Activated B cell treated with CpG ODN at 0.5 μM for 24 hours (primary cell): ENCODE results near the gene BAHCC1. TPM values are rescaled to one million over a fixed set of nuclear protein-coding genes. Genes with fewer than 3 reads are reported as not detected.

Source experiments
- ATAC-seq: fragments of 200-7000 bp; cut with Tn5 transposase; one replicate; pipeline ENCODE4 v1.10.0; 2021; ENCODE audit warnings: low read depth, mild to moderate bottlenecking, moderate library complexity
- CTCF ChIA-PET: fragments of 350-600 bp; sonication (Branson Sonifier 250); formaldehyde crosslinking; loops from one replicate; lab custom pipeline; 2021; ENCODE audit warnings: antibody characterized with exemption; lab: Charles Lee
- POLR2A ChIA-PET: fragments of 350-600 bp; sonication (Branson Sonifier 250); formaldehyde crosslinking; loops from one replicate; lab custom pipeline; 2021; ENCODE audit warnings: antibody characterized with exemption; lab: Charles Lee
- DNase-seq: peaks from one replicate; pipeline ENCODE4 v3.0.0; 2022
- H3K27ac Mint-ChIP-seq: one replicate; pipeline ENCODE4 v1.8.0; 2020; ENCODE audit warnings: mixed read lengths
- H3K27me3 Mint-ChIP-seq: one replicate; pipeline ENCODE4 v1.8.0; 2021; ENCODE audit warnings: mixed read lengths
- H3K36me3 Mint-ChIP-seq: one replicate; pipeline ENCODE4 v1.8.0; 2021; ENCODE audit warnings: low read depth, mixed read lengths
- H3K4me1 Mint-ChIP-seq: one replicate; pipeline ENCODE4 v1.8.0; 2021; ENCODE audit warnings: mixed read lengths
- H3K4me3 Mint-ChIP-seq: one replicate; pipeline ENCODE4 v1.8.0; 2020; ENCODE audit warnings: mild to moderate bottlenecking, mixed read lengths
- H3K9me3 Mint-ChIP-seq: one replicate; pipeline ENCODE4 v1.8.0; 2020; ENCODE audit warnings: mixed read lengths
- CTCF ChIP-seq: fragments of 200-600 bp; IDR thresholded peaks from one replicate; pipeline ENCODE4 v1.8.0; 2022; ENCODE audit warnings: antibody characterized with exemption, mild to moderate bottlenecking
- intact Hi-C: fragments of 100-400 bp; cut with micrococcal nuclease; formaldehyde crosslinking; loops from one replicate; pipeline ENCODE4 v1.15.1; 2024
- total RNA-seq: library from RNA; stranded (reverse); gene quantifications from 2 replicates; pipeline ENCODE4 v1.2.3, GENCODE V29; 2022

BAHCC1 gene
- total RNA-seq, 1 donor from 2014 or later = 0.13 TPM

- H3K27me3 Mint-ChIP-seq = no peaks in the 10 kb centered on the region
- ATAC-seq (no peak), DNase-seq (no peak)
- intact Hi-C loops = no loop called here
- H3K36me3 Mint-ChIP-seq = peaks cover 10% of the 10 kb centered on the region
- H3K4me3 Mint-ChIP-seq = no peak overlapping the region
- H3K4me1 Mint-ChIP-seq = peaks cover 5% of the 10 kb centered on the region
- TF ChIP-seq CTCF = no peak
- POLR2A ChIA-PET = no interaction called here
- H3K9me3 Mint-ChIP-seq = no peaks in the 10 kb centered on the region
- CTCF ChIA-PET = no interaction called here
- no peak overlapping the region for H3K27ac Mint-ChIP-seq
These were observed 108.4 kb downstream of the BAHCC1 start for GRCh38 chr17:81503619-81504018.

DNA sequence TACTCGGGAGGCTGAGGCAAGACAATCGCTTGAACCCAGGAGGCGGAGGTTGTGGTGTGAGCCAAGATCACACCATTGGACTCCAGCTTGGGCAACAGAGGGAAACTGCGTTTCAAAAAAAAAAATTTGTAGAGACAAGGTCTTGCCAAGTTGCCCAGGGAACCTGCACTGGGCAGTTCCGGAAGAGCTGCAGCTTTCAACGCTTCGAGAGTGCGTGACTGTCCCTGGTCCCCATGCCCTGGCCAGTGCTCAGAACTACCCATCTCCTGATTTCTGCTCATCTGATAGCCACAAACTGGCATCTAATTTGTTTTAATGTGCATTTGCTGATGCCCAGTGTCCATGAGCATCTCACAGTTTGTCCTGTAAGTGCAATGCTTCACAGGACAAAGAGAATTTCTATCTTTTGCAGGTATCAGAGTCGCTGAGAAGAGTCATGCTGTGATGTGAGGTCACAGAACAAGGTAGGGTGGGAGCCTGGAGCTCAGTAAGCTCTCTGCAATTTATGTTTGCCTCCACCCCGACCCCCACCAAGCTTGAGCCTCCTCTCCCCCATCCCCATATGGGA lies 113.5 kb downstream of the BAHCC1 start:
- peaks cover 35% of the 10 kb centered on the region for H3K4me1 Mint-ChIP-seq
- no peaks in the 10 kb centered on the region for H3K27me3 Mint-ChIP-seq
- peak overlapping the region; percentile 99 for H3K4me3 Mint-ChIP-seq
- peak overlapping the region; percentile 76 for H3K27ac Mint-ChIP-seq
- H3K36me3 Mint-ChIP-seq = peaks cover 47% of the 10 kb centered on the region
- DNase-seq = no peak
- no peak for TF ChIP-seq CTCF
- ChIA-PET POLR2A (interaction anchor here (0.6 to 14.0 kb wide), 22 partner anchors 9 to 1669 kb away, joined by 3 to 188 read pairs (median 4); partner anchors contain the start of genes CBX4, CEP131, FAAP100 and MRPL12), CTCF (interaction anchor here (0.9 to 1.5 kb wide), 4 partner anchors 24 to 217 kb away, joined by 3 to 6 read pairs (median 4); no protein-coding TSS in a partner anchor)
- ATAC-seq = no peak
- intact Hi-C loops = no loop called here
- H3K9me3 Mint-ChIP-seq = no peaks in the 10 kb centered on the region

GRCh38 chr17:81509207-81509971 lies 114.1 kb downstream of the BAHCC1 start:
- H3K9me3 Mint-ChIP-seq = no peaks in the 10 kb centered on the region
- peak overlapping the region; percentile 76 for H3K27ac Mint-ChIP-seq
- H3K36me3 Mint-ChIP-seq = peaks cover 47% of the 10 kb centered on the region
- H3K4me1 Mint-ChIP-seq = peaks cover 35% of the 10 kb centered on the region
- H3K4me3 Mint-ChIP-seq = peak overlapping the region; percentile 99
- DNase-seq = no peak
- no peaks in the 10 kb centered on the region for H3K27me3 Mint-ChIP-seq
- intact Hi-C loops = no loop called here
- CTCF ChIA-PET = interaction anchor here (0.9 to 1.8 kb wide), 5 partner anchors 24 to 217 kb away, joined by 3 to 6 read pairs (median 3); no protein-coding TSS in a partner anchor
- no peak for TF ChIP-seq CTCF
- POLR2A ChIA-PET = interaction anchor here (0.5 to 14.0 kb wide), 19 partner anchors 9 to 1698 kb away, joined by 3 to 188 read pairs (median 4); partner anchors contain the start of genes CBX4, FAAP100, MRPL12 and SLC38A10
- no peak for ATAC-seq

DNA sequence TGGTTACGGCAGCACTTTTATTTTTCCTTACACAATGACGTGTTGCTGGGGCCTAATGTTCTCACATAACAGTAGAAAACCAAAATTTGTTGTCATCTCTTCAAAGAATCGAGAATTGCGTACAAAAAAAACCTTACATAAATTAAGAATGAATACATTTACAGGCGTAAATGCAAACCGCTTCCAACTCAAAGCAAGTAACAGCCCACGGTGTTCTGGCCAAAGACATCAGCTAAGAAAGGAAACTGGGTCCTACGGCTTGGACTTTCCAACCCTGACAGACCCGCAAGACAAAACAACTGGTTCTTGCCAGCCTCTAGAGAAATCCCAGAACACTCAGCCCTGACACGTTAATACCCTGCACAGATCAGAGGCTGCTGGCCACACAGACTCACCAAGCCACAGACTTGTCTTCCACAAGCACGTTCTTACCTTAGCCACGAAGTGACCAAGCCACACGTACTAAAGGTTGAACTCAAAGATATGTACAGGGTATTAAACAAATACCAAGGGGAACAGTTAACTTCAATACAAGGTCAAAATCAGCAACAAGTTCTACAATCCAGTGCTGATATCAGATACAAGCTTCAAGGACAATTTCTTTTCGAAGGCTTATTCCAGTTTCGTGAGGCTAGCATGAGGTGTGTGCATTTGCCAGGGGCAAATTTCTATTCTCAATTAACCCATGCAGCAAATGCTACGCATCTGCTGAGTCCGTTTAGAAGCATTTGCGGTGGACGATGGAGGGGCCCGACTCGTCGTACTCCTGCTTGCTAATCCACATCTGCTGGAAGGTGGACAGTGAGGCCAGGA lies 114.9 kb downstream of the BAHCC1 start:
- CTCF ChIA-PET = interaction anchor here (1.4 to 1.8 kb wide), 2 partner anchors 25 to 88 kb away, joined by 3 read pairs; no protein-coding TSS in a partner anchor
- POLR2A ChIA-PET = interaction anchor here (1.2 to 14.0 kb wide), 12 partner anchors 8 to 1698 kb away, joined by 3 to 188 read pairs (median 12); partner anchors contain the start of genes FAAP100 and SLC38A10
- Mint-ChIP-seq H3K27ac (peak overlapping the region; percentile 92), H3K36me3 (peaks cover 48% of the 10 kb centered on the region), H3K4me1 (peaks cover 35% of the 10 kb centered on the region), H3K27me3 (no peaks in the 10 kb centered on the region), H3K9me3 (no peaks in the 10 kb centered on the region), H3K4me3 (peak overlapping the region; percentile 99)
- ATAC-seq = no peak
- intact Hi-C loops = loop anchor here (5.0 to 10.0 kb wide), 5 partner anchors 355 to 1705 kb away; partner anchors contain the start of genes EIF4A3, FASN and P4HB
- no peak for DNase-seq
- no peak for TF ChIP-seq CTCF
